Measurements from ENCODE around the gene UBE2H. TPM values are rescaled to one million over a fixed set of nuclear protein-coding genes. Genes with fewer than 3 reads are reported as not detected.
A peak's percentile ranks its signal among the peaks of the same experiment; 100 is the strongest.

UBE2H gene
- total RNA-seq, 4 donors from 2014 or later: 57.2 to 92.6 (median 85.7) TPM

DNA sequence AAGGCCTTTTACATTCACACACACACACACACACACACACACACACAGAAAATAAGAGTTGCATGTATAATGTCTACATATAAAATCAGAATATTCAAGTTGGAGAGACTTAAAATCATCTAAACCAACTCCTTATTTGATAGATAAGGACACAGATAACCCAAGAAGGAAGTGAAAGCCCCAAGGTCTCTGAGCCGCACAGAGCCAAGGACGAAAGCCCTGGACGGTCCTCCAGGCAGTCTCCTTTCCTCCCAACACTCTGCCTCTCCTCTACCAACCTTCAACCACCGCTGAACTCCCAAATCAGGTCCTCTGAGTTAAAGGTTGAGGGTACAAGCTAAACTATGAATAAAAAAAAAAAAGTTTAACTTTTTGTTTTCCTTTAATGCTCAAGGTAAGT, 28.2 kb downstream of the UBE2H start:
- no peak for ATAC-seq (ENCODE audit: low FRiP score)
- DNase-seq (ENCODE audit: low spot score): no peak
- TF ChIP-seq, protein P1, sequence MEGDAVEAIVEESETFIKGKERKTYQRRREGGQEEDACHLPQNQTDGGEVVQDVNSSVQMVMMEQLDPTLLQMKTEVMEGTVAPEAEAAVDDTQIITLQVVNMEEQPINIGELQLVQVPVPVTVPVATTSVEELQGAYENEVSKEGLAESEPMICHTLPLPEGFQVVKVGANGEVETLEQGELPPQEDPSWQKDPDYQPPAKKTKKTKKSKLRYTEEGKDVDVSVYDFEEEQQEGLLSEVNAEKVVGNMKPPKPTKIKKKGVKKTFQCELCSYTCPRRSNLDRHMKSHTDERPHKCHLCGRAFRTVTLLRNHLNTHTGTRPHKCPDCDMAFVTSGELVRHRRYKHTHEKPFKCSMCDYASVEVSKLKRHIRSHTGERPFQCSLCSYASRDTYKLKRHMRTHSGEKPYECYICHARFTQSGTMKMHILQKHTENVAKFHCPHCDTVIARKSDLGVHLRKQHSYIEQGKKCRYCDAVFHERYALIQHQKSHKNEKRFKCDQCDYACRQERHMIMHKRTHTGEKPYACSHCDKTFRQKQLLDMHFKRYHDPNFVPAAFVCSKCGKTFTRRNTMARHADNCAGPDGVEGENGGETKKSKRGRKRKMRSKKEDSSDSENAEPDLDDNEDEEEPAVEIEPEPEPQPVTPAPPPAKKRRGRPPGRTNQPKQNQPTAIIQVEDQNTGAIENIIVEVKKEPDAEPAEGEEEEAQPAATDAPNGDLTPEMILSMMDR (IDR thresholded peaks at IDR 0.05): no peak

GRCh38 chr7:129923709-129924108, 29.1 kb downstream of the UBE2H start:
- TF ChIP-seq, protein P1 (IDR thresholded peaks at IDR 0.05): no peak
- ATAC-seq (ENCODE audit: low FRiP score) (peak; percentile 77), DNase-seq (ENCODE audit: low spot score) (no peak)

DNA sequence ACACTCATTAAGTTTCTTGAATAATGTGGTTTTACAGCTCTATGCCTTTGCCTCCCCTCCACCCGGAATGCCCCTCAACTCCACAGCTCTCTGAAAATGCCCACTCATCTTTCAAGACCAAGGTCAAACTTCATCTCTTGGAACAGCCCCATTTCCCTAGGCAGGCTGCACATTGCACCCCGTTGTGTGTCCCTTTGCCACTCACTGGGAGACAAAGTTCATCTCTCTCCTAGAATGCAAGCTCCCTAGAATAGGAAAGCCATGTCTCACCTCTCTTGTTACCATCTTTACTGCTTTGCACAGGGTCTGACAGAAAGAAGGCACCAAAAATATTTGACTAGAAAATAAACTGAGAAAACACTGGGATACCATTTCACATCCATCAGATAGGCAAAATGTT, 33.3 kb downstream of the UBE2H start:
- TF ChIP-seq, protein P1 (IDR thresholded peaks at IDR 0.05): no peak
- DNase-seq (ENCODE audit: low spot score) (no peak), ATAC-seq (ENCODE audit: low FRiP score) (no peak)

DNA sequence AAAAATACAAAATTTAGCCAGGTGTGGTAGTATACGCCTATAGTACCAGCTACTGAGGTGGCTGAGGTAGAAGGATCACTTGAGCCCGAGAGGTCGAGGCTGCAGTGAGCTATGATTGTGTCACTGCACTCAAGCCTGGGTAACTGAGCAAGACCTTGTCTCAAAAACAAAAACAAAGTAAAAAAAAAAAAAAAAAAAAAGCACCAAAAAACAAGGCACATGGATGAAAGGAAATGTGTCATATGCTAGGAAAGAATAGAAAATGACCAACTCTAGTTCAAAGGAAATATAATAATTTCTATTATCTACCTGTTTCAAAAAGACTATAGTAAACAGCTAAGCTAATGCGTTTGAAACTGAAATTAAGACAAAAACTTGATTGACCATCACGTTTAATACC, 33.8 kb downstream of the UBE2H start:
- DNase-seq (ENCODE audit: low spot score) (no peak), ATAC-seq (ENCODE audit: low FRiP score) (no peak)
- TF ChIP-seq, protein P1 (IDR thresholded peaks at IDR 0.05): no peak

- no peak for ATAC-seq (ENCODE audit: low FRiP score)
- no peak for DNase-seq (ENCODE audit: low spot score)
- TF ChIP-seq, protein P1 (IDR thresholded peaks at IDR 0.05): no peak
Observed at GRCh38 chr7:129917934-129918333, 34.8 kb downstream of the UBE2H start.

DNA sequence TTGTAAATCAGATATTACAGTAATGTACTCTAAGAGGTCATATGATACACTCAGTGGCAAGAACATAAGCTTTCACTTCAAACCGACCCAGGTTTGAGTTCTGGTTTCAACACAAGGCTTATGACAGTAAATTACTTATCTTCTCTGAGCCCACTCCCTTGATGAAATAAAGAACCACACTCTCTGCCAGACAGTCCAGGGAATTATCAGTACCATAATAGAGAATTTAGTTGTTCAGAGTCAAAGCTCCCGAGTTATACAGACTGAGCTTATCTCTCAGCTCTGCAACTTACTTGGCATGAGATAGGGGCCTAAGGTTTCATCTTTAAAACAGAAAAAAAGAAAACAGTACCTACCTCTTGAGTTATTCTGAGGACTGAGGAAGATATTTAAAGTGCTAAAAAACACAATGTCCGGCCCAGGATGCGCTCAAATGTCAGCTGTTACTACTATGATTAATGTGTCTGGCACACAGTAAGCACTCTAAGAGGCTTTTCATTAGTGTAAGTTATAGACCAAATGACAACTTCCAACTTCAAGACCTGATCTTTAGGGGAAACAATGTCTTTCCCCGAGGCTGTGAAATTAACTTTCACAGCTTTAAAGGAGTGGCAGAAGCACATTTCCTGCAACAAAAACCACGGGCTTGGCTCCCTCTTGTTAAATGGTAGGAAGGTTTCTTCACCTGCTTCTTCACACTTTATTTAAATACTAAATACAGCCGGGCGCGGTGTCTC, 38.1 kb downstream of the UBE2H start:
- TF ChIP-seq, protein P1 (IDR thresholded peaks at IDR 0.05): no peak
- ATAC-seq (ENCODE audit: low FRiP score): peak; percentile 37
- no peak for DNase-seq (ENCODE audit: low spot score)

DNA sequence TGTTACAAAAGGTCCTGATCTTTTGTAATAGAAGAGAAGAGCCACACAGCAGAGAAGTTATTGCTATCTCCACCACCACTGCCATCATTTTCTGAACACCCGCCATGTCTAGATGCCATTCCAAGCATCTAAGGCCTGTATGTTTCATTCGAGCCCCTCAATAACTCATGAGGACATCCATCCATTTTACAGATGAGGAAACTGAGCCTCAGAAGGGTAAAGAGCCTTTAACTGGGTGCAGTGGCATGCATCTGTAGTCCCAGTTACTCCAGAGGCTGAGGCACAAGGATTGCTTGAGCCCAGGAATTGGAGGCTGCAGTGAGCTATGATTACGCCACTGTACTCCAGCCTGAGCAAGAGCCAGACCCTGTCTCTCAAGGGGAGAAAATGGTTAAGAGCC, 39.3 kb downstream of the UBE2H start:
- TF ChIP-seq, protein P1 (IDR thresholded peaks at IDR 0.05): no peak
- DNase-seq (ENCODE audit: low spot score): no peak
- ATAC-seq (ENCODE audit: low FRiP score): no peak

Measured in omental fat pad (tissue), 4 donors.